Lower lobe of right lung (tissue), 2 donors: Measurements from ENCODE around the gene EDN2. TPM values are rescaled to one million over a fixed set of nuclear protein-coding genes. Genes with fewer than 3 reads are reported as not detected.

Experiments
- ATAC-seq, 2 donors: fragments of 200-7000 bp; cut with Tn5 transposase; one replicate each; pipeline ENCODE4 v1.9.1; 2020 to 2022; ENCODE audit warnings: mild to moderate bottlenecking in 2 of 2, moderate library complexity in 2 of 2
- DNase-seq: peaks from one replicate; pipeline ENCODE4 v3.0.0-alpha.2; 2020
- H3K27ac ChIP-seq: fragments of 200-600 bp; one replicate; pipeline ENCODE4 v1.8.0; 2022
- H3K27me3 ChIP-seq: fragments of 200-600 bp; one replicate; pipeline ENCODE4 v1.8.0; 2022; ENCODE audit warnings: low read depth
- H3K36me3 ChIP-seq: fragments of 200-600 bp; one replicate; pipeline ENCODE4 v1.8.0; 2022; ENCODE audit warnings: mild to moderate bottlenecking
- H3K4me1 ChIP-seq: fragments of 200-600 bp; one replicate; pipeline ENCODE4 v1.8.0; 2022
- H3K4me3 ChIP-seq: fragments of 200-600 bp; one replicate; pipeline ENCODE4 v1.8.0; 2022; ENCODE audit warnings: mild to moderate bottlenecking
- H3K9me3 ChIP-seq: fragments of 200-600 bp; one replicate; pipeline ENCODE4 v1.8.0; 2022
- intact Hi-C: fragments of 100-400 bp; cut with DNase I; formaldehyde crosslinking; loops from one replicate; pipeline ENCODE4 v1.11.0; 2022
- total RNA-seq: library from RNA; stranded (reverse); fragmentation: NEBNext Ultra II Directional; extraction: Animal tissue kit (Norgen Biotek cat#: 25700); gene quantifications from one replicate; pipeline ENCODE4 v1.2.1, GENCODE V29; 2021
- TF ChIP-seq, protein P1 (sequence below): fragments of 200-600 bp; IDR thresholded peaks from one replicate; pipeline ENCODE4 v1.8.0; 2022; ENCODE audit warnings: antibody characterized with exemption, mild to moderate bottlenecking
- donor health status: DM: no; HTN: yes; CAD: no; lungs with severe emphysema.

Gene EDN2
- total RNA-seq, 1 donor from 2014 or later = 2.1 TPM

GRCh38 chr1:41510531-41511238 lies 26.2 kb upstream of the EDN2 start:
- TF ChIP-seq, protein P1, sequence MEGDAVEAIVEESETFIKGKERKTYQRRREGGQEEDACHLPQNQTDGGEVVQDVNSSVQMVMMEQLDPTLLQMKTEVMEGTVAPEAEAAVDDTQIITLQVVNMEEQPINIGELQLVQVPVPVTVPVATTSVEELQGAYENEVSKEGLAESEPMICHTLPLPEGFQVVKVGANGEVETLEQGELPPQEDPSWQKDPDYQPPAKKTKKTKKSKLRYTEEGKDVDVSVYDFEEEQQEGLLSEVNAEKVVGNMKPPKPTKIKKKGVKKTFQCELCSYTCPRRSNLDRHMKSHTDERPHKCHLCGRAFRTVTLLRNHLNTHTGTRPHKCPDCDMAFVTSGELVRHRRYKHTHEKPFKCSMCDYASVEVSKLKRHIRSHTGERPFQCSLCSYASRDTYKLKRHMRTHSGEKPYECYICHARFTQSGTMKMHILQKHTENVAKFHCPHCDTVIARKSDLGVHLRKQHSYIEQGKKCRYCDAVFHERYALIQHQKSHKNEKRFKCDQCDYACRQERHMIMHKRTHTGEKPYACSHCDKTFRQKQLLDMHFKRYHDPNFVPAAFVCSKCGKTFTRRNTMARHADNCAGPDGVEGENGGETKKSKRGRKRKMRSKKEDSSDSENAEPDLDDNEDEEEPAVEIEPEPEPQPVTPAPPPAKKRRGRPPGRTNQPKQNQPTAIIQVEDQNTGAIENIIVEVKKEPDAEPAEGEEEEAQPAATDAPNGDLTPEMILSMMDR = no peak
- H3K27me3 ChIP-seq = no peaks in the 10 kb centered on the region
- H3K36me3 ChIP-seq = no peaks in the 10 kb centered on the region
- H3K9me3 ChIP-seq = no peaks in the 10 kb centered on the region
- no peak for ATAC-seq
- DNase-seq = no peak
- H3K4me1 ChIP-seq = peaks cover 18% of the 10 kb centered on the region
- intact Hi-C loops = no loop called here
- H3K4me3 ChIP-seq = no peak overlapping the region
- H3K27ac ChIP-seq = no peak overlapping the region

- Histone ChIP-seq H3K4me3 (no peak overlapping the region), H3K4me1 (peaks cover 5% of the 10 kb centered on the region), H3K27me3 (no peaks in the 10 kb centered on the region), H3K27ac (no peak overlapping the region), H3K9me3 (no peaks in the 10 kb centered on the region), H3K36me3 (no peaks in the 10 kb centered on the region)
- DNase-seq (no peak), ATAC-seq (no peak)
- intact Hi-C loops = no loop called here
- TF ChIP-seq, protein P1 = no peak
Measured at GRCh38 chr1:41509270-41509671, 24.8 kb upstream of the EDN2 start.

DNA sequence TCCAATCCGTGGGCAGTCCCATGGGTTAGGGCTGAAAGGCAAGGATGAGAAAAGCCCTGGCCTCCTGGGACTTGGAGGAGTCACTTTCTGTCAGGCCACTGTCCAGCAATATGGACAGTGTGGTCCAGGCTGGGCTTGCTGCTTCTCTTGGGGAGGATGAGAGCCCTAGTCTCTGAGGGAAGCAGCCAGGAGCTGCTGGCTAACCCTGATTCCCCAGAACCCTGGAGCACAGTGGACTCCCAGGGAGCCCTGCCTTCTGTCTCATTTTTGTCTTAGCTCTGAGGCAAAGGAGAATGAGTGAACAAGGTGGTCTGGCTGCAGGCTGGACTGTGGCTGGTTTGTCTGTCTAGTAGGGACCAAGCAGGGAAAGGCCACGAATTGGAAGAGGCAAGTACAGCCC lies 23.8 kb upstream of the EDN2 start:
- TF ChIP-seq, protein P1 = no peak
- ATAC-seq (no peak), DNase-seq (no peak)
- H3K27ac ChIP-seq = no peak overlapping the region
- no peaks in the 10 kb centered on the region for H3K36me3 ChIP-seq
- no peaks in the 10 kb centered on the region for H3K4me1 ChIP-seq
- intact Hi-C loops = no loop called here
- H3K4me3 ChIP-seq = no peak overlapping the region
- no peaks in the 10 kb centered on the region for H3K9me3 ChIP-seq
- no peaks in the 10 kb centered on the region for H3K27me3 ChIP-seq

DNA sequence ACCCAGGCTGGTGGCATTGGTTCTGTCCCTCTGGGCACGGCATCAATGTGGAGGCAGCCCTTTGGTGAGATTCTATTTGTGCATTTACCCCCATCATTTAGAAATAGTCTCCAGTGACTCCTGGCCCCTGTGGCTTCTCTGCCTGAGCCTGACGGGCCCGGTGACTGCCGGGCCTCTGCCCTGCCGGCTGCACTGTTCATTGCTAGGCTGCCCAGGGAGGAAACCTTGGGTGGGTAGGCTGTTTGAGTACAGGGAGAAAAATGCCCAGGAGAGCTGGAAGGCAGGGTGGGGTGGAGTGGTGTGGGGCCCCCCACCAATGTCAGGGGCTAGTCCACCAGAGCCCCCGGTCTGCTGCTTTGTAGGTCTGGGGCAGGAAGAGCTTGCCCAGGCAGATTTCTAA lies 23.4 kb upstream of the EDN2 start:
- H3K27ac ChIP-seq = no peak overlapping the region
- H3K4me3 ChIP-seq = no peak overlapping the region
- no peaks in the 10 kb centered on the region for H3K4me1 ChIP-seq
- ATAC-seq = no peak
- no peak for DNase-seq
- H3K36me3 ChIP-seq = no peaks in the 10 kb centered on the region
- H3K9me3 ChIP-seq = no peaks in the 10 kb centered on the region
- no peaks in the 10 kb centered on the region for H3K27me3 ChIP-seq
- TF ChIP-seq, protein P1 = no peak
- intact Hi-C loops = no loop called here

- DNase-seq = no peak
- no peak overlapping the region for H3K4me3 ChIP-seq
- H3K36me3 ChIP-seq = no peaks in the 10 kb centered on the region
- no peak overlapping the region for H3K27ac ChIP-seq
- TF ChIP-seq, protein P1 = no peak
- intact Hi-C loops = no loop called here
- H3K27me3 ChIP-seq = no peaks in the 10 kb centered on the region
- ATAC-seq = no peak
- H3K4me1 ChIP-seq = no peaks in the 10 kb centered on the region
- no peaks in the 10 kb centered on the region for H3K9me3 ChIP-seq
Measured at GRCh38 chr1:41507110-41507720, 22.7 kb upstream of the EDN2 start.
